K562 (cell line): ENCODE data around the gene CHDH. TPM values are rescaled to one million over a fixed set of nuclear protein-coding genes. Genes with fewer than 3 reads are reported as not detected.

Source experiments
- ATAC-seq: fragments of 200-7000 bp; cut with Tn5 transposase; 3 replicates; pipeline ENCODE4 v1.9.1; 2020; ENCODE audit warnings: moderate library complexity
- BruUV-seq: library from RNA; stranded (reverse); fragments of 400-500 nt; replicated peaks from 2 replicates; lab custom pipeline; 2021; lab: Mats Ljungman, UMichigan
- CTCF ChIA-PET: fragments of 300-600 bp; formaldehyde crosslinking; extraction: SDS; loops from one replicate; lab custom pipeline; 2021; ENCODE audit warnings: low intra/inter-chr PET ratio; lab: Yijun Ruan, JAX
- POLR2A ChIA-PET: fragments of 300-600, 350-650 bp; sonication (Branson Sonifier 250); formaldehyde crosslinking; extraction: SDS; loops from one replicate; lab custom pipeline; 2021; ENCODE audit warnings: antibody characterized with exemption, inconsistent platforms; lab: Yijun Ruan, JAX
- DNase-seq, 4 experiments: peaks; one replicate each; pipeline versions ENCODE4 v3.0.0 to v3.0.0-alpha.2; 2011 to 2018; ENCODE audit warnings: low spot score in 3 of 4, mixed read lengths in 3 of 4; ENCODE audit errors: extremely low read depth in 1 of 4
- FAIRE-seq: peaks from 2 replicates; lab custom pipeline; 2011; peaks lifted over from hg19 to GRCh38; lab: Jason Lieb, UNC
- H2AFZ ChIP-seq: 2 replicates; pipeline ENCODE4 v1.6.0; 2011; ENCODE audit warnings: low read depth, low read length, control low read depth, inconsistent platforms
- H3K27ac ChIP-seq: fragments of 200-600 bp; 3 replicates; pipeline ENCODE4 v1.8.0; 2011; ENCODE audit warnings: low read depth, mild to moderate bottlenecking, control low read depth, inconsistent platforms, low read length, moderate library complexity, mixed read lengths; ENCODE audit errors: extremely low read depth
- H3K27me3 ChIP-seq, 2 experiments: fragments of 300-600 bp in 1 of 2; 2 replicates in 1 of 2; 3 replicates in 1 of 2; pipeline versions ENCODE4 v1.6.0 to v1.8.0; 2011; ENCODE audit warnings: inconsistent platforms in 2 of 2, low read length in 2 of 2, mild to moderate bottlenecking in 1 of 2, mixed read lengths in 1 of 2, moderate library complexity in 1 of 2; ENCODE audit not compliant: control insufficient read depth in 2 of 2, insufficient read depth in 2 of 2
- H3K36me3 ChIP-seq: fragments of 300-600 bp; 3 replicates; pipeline ENCODE4 v1.8.0; 2011; ENCODE audit warnings: mild to moderate bottlenecking, low read length, inconsistent platforms; ENCODE audit not compliant: control insufficient read depth, insufficient read depth
- H3K4me1 ChIP-seq, 2 experiments: fragments of 200-600 bp in 1 of 2; replicated peaks in 1 of 2; 2 replicates in 1 of 2; 3 replicates in 1 of 2; pipeline versions ENCODE4 v1.5.1 to v1.8.0; 2011; ENCODE audit warnings: inconsistent platforms in 2 of 2, low read length in 2 of 2, mild to moderate bottlenecking in 1 of 2, mixed read lengths in 1 of 2, moderate library complexity in 1 of 2; ENCODE audit not compliant: control insufficient read depth in 2 of 2, insufficient read depth in 2 of 2
- H3K4me2 ChIP-seq: 2 replicates; pipeline ENCODE4 v1.6.1; 2011; ENCODE audit warnings: low read length, control low read depth, inconsistent platforms, mixed read lengths; ENCODE audit not compliant: insufficient read depth
- H3K4me3 ChIP-seq: fragments of 200-600 bp; sonication (generic), shearing (Covaris generic); 2 replicates; pipeline ENCODE4 v1.5.1; 2016; ENCODE audit warnings: control low read depth, inconsistent platforms
- H3K79me2 ChIP-seq: fragments of 200-600 bp; 3 replicates; pipeline ENCODE4 v1.8.0; 2011; ENCODE audit warnings: low read length, inconsistent platforms; ENCODE audit not compliant: control insufficient read depth, insufficient read depth
- H3K9ac ChIP-seq, 2 experiments: 2 replicates each; pipeline versions ENCODE4 v1.6.0 to v1.6.1; 2011; ENCODE audit warnings: low read depth in 2 of 2, low read length in 2 of 2, control low read depth in 1 of 2, inconsistent platforms in 1 of 2, mild to moderate bottlenecking in 1 of 2, mixed read lengths in 1 of 2; ENCODE audit not compliant: insufficient read depth in 1 of 2
- H3K9me1 ChIP-seq: one replicate; pipeline ENCODE4 v1.6.0; 2011; ENCODE audit warnings: inconsistent platforms, mild to moderate bottlenecking, low read length, moderate library complexity; ENCODE audit not compliant: control insufficient read depth, insufficient read depth
- H3K9me3 ChIP-seq: replicated peaks from 2 replicates; pipeline ENCODE4 v1.5.1; 2011; ENCODE audit warnings: low read depth, low read length, inconsistent platforms; ENCODE audit not compliant: control insufficient read depth, insufficient read depth
- H4K20me1 ChIP-seq: replicated peaks from 2 replicates; pipeline ENCODE4 v1.6.1; 2011; ENCODE audit warnings: low read length, inconsistent platforms, mixed read lengths; ENCODE audit not compliant: control insufficient read depth, insufficient read depth
- CCNT2 ChIP-seq: IDR thresholded peaks from 2 replicates; pipeline ENCODE4 v1.6.1; 2011; ENCODE audit warnings: borderline replicate concordance, low read depth, mild to moderate bottlenecking, moderate library complexity, mixed read lengths, low read length; ENCODE audit not compliant: insufficient read length; ENCODE audit errors: extremely low read depth
- ELF2 ChIP-seq: fragments of 250-450 bp; sonication (Bioruptor Pico); IDR thresholded peaks from 2 replicates; pipeline ENCODE4 v1.5.0; 2021; ENCODE audit warnings: mild to moderate bottlenecking
- ETS1 ChIP-seq: conservative IDR thresholded peaks from 2 replicates; pipeline ENCODE4 v1.6.1; 2011; ENCODE audit warnings: low read depth, mild to moderate bottlenecking, low read length; ENCODE audit not compliant: control insufficient read depth
- HDAC8 ChIP-seq: fragments of 450-650 bp; IDR thresholded peaks from 2 replicates; pipeline ENCODE4 v1.6.1; 2016; ENCODE audit warnings: mild to moderate bottlenecking, missing genetic modification characterization, moderate library complexity, missing compliant biosample characterization
- HIVEP1 ChIP-seq: fragments of 250-450 bp; sonication (Bioruptor Pico); IDR thresholded peaks from 2 replicates; pipeline ENCODE4 v1.4.0; 2020; ENCODE audit warnings: mild to moderate bottlenecking
- KAT2B ChIP-seq: IDR thresholded peaks from one replicate; pipeline ENCODE4 v1.6.1; 2012; ENCODE audit warnings: low read depth, mild to moderate bottlenecking, control low read depth, inconsistent platforms, low read length, moderate library complexity
- KLF1 ChIP-seq: fragments of 450-650 bp; IDR thresholded peaks from 2 replicates; pipeline ENCODE4 v1.6.1; 2016; ENCODE audit warnings: missing genetic modification characterization, missing compliant biosample characterization
- MAFF ChIP-seq: IDR thresholded peaks from 2 replicates; pipeline ENCODE4 v1.6.1; 2012; ENCODE audit warnings: low read length, improper control_type of control experiment
- MLLT1 ChIP-seq, 2 experiments: fragments of 450-650 bp; IDR thresholded peaks; 2 replicates each; pipeline ENCODE4 v1.6.1; 2016
- PCBP2 ChIP-seq: fragments of 200-400 bp; formaldehyde crosslinking; IDR thresholded peaks from 2 replicates; pipeline ENCODE4 v1.6.1; 2018; ENCODE audit warnings: low read length, low read depth, mild to moderate bottlenecking, moderate library complexity; ENCODE audit not compliant: poor library complexity, severe bottlenecking
- PHF8 ChIP-seq: fragments of 200-600 bp; sonication (generic); IDR thresholded peaks from 2 replicates; pipeline ENCODE4 v1.6.1; 2012; ENCODE audit warnings: mixed run types, mild to moderate bottlenecking, inconsistent platforms, low read length, moderate library complexity, borderline replicate concordance
- PRPF4 ChIP-seq: fragments of 200-400 bp; formaldehyde crosslinking; IDR thresholded peaks from one replicate; pipeline ENCODE4 v1.6.1; 2017; ENCODE audit warnings: low read length, low read depth, mild to moderate bottlenecking; ENCODE audit not compliant: insufficient read depth, poor library complexity, severe bottlenecking
- SNAPC5 ChIP-seq: fragments of 250-450 bp; sonication (Bioruptor Pico); IDR thresholded peaks from 2 replicates; pipeline ENCODE4 v1.8.0; 2021; ENCODE audit warnings: moderate library complexity, mild to moderate bottlenecking, inconsistent platforms
- ZBTB7A ChIP-seq: IDR thresholded peaks from 2 replicates; pipeline ENCODE4 v1.6.1; 2011; ENCODE audit warnings: low read depth, mild to moderate bottlenecking, low read length, moderate library complexity, borderline replicate concordance; ENCODE audit not compliant: control insufficient read depth
- ZFP91 ChIP-seq: sonication (generic); formaldehyde crosslinking; IDR thresholded peaks from 2 replicates; pipeline ENCODE4 v1.8.0; 2022; ENCODE audit warnings: mild to moderate bottlenecking, missing genetic modification reagents
- ZNF146 ChIP-seq: IDR thresholded peaks from one replicate; pipeline ENCODE4 v1.6.1; 2018; ENCODE audit warnings: missing compliant biosample characterization; ENCODE audit not compliant: unreplicated experiment
- ZNF197 ChIP-seq: fragments of 200-800 bp; sonication (Bioruptor generic); IDR thresholded peaks from 2 replicates; pipeline ENCODE4 v1.6.1; 2016; ENCODE audit warnings: low read depth, missing genetic modification characterization, missing compliant biosample characterization
- ZNF507 ChIP-seq: conservative IDR thresholded peaks from 2 replicates; pipeline ENCODE4 v1.6.1; 2017; ENCODE audit warnings: missing genetic modification characterization, missing compliant biosample characterization
- WGBS: fragments of 100-300 bp; shearing (Covaris generic); methylation state at CpG from one replicate; pipeline ENCODE4 v1.1.6; 2016; ENCODE audit warnings: low coverage, mixed read lengths; ENCODE audit not compliant: insufficient coverage; ENCODE audit errors: missing lambda C conversion rate; 5-methylcytosine and 5-hydroxymethylcytosine counted together
- in situ Hi-C: fragments of 300-500 bp; cut with MboI; formaldehyde crosslinking; loops from 4 replicates; pipeline ENCODE4 v1.15.0; 2018; ENCODE audit warnings: inconsistent platforms, mixed read lengths
- intact Hi-C: fragments of 100-400 bp; cut with micrococcal nuclease; formaldehyde crosslinking; loops from 2 replicates; pipeline ENCODE4 v1.14.2; 2022
- polyA plus RNA-seq, 8 experiments: library from polyadenylated mRNA; depleted of rRNA in 4 of 8; stranded (reverse) in 5 of 8; unstranded in 3 of 8; fragments of >200 nt; fragmentation: Nextera tagmentation in 2 of 8; fragmentation: Illumina TruSeq in 1 of 8; extraction: Ambion mirVana in 2 of 8; extraction: Trizol in 1 of 8; gene quantifications; 2 replicates each; pipeline versions ENCODE4 v1.2.1 to v1.2.3, GENCODE V29; 2011 to 2014; ENCODE audit warnings: inconsistent platforms in 1 of 8, missing spikeins in 1 of 8
- total RNA-seq, 7 experiments: library from RNA; depleted of rRNA in 6 of 7; stranded (reverse); fragments of >200 nt in 6 of 7; fragmentation: Illumina TruSeq in 2 of 7; extraction: Trizol in 2 of 7; gene quantifications; 2 replicates each; pipeline versions ENCODE4 v1.2.1 to v1.2.3, GENCODE V29; 2011 to 2021; ENCODE audit warnings: low replicate concordance in 1 of 7

The CHDH gene
- total and polyA plus RNA-seq, 9 of the 15 experiments (the other 6 are each of a cell fraction or from before 2014, with no cell fraction given), result 0.06 to 1.9 (median 0.46) TPM

GRCh38 chr3:53829605-53830004, 16.6 kb downstream of the CHDH start:
- TF ChIP-seq ZFP91 (CRISPR knock-in tag), result no peak
- TF ChIP-seq HIVEP1, result no peak
- no peak for TF ChIP-seq PRPF4
- no peak for TF ChIP-seq PHF8
- TF ChIP-seq ELF2 (CRISPR knock-in tag), result no peak
- no peak for TF ChIP-seq KLF1
- TF ChIP-seq ZBTB7A, result no peak
- no peak for TF ChIP-seq KAT2B
- TF ChIP-seq PCBP2, result no peak
- no peak for TF ChIP-seq ETS1
- no peak for TF ChIP-seq MLLT1 (IDR thresholded peaks at IDR 0.05)
- no peak for TF ChIP-seq HDAC8 (tag)
- TF ChIP-seq SNAPC5 (CRISPR knock-in tag), result no peak
- TF ChIP-seq MAFF, result no peak
- no peak for TF ChIP-seq ZNF146 (CRISPR knock-in tag)
- no peak for TF ChIP-seq ZNF507
- TF ChIP-seq ZNF197, result no peak
- no peak for TF ChIP-seq CCNT2
- ChIA-PET CTCF (no interaction called here), POLR2A (no interaction called here)
- DNase-seq (no peak), ATAC-seq (no peak), FAIRE-seq (no peak)
- H3K27me3 ChIP-seq, result no peaks in the 10 kb centered on the region
- H2AFZ ChIP-seq, result no peak overlapping the region
- H4K20me1 ChIP-seq, result no peaks in the 10 kb centered on the region
- BruUV-seq, result no TSS peak
- H3K9ac ChIP-seq, result no peak overlapping the region
- 7% methylated on average over 2 of the region's 2 CpGs for WGBS
- H3K4me2 ChIP-seq, result no peak overlapping the region
- no peaks in the 10 kb centered on the region for H3K79me2 ChIP-seq
- intact Hi-C loops, result no loop called here
- H3K4me1 ChIP-seq, result no peaks in the 10 kb centered on the region
- H3K9me3 ChIP-seq, result no peaks in the 10 kb centered on the region
- no peaks in the 10 kb centered on the region for H3K9me1 ChIP-seq
- H3K4me3 ChIP-seq, result no peak overlapping the region
- H3K36me3 ChIP-seq, result no peaks in the 10 kb centered on the region
- in situ Hi-C loops, result no loop called here
- H3K27ac ChIP-seq, result no peak overlapping the region
